Endodermal cell (in vitro differentiated cells): ENCODE measurements around the gene LAMTOR4. TPM values are rescaled to one million over a fixed set of nuclear protein-coding genes. Genes with fewer than 3 reads are reported as not detected.
A peak's percentile ranks its signal among the peaks of the same experiment; 100 is the strongest.

ENCODE experiments used
- DNase-seq: peaks from one replicate; pipeline ENCODE4 v3.0.0-alpha.2; 2017
- H3K27ac ChIP-seq: 2 replicates; pipeline ENCODE4 v1.5.1; 2013; ENCODE audit warnings: mild to moderate bottlenecking, low read depth, low read length, moderate library complexity
- H3K27me3 ChIP-seq: 2 replicates; pipeline ENCODE4 v1.6.1; 2013; ENCODE audit warnings: mild to moderate bottlenecking, low read length, moderate library complexity; ENCODE audit not compliant: insufficient read depth, control insufficient read depth, poor library complexity, severe bottlenecking
- H3K36me3 ChIP-seq: 2 replicates; pipeline ENCODE4 v1.7.0; 2013; ENCODE audit warnings: mild to moderate bottlenecking, low read length, moderate library complexity; ENCODE audit not compliant: control insufficient read depth, insufficient read depth
- H3K4me1 ChIP-seq: one replicate; pipeline ENCODE4 v1.7.0; 2013; ENCODE audit warnings: low read length; ENCODE audit not compliant: control insufficient read depth, insufficient read depth
- H3K4me3 ChIP-seq: 2 replicates; pipeline ENCODE4 v1.5.1; 2013; ENCODE audit warnings: mild to moderate bottlenecking, low read length, moderate library complexity
- H3K9ac ChIP-seq: 2 replicates; pipeline ENCODE4 v1.6.1; 2013; ENCODE audit warnings: mild to moderate bottlenecking, low read length, moderate library complexity; ENCODE audit not compliant: poor library complexity, severe bottlenecking; ENCODE audit errors: extremely low read depth
- H3K9me3 ChIP-seq: 2 replicates; pipeline ENCODE4 v1.6.1; 2013; ENCODE audit warnings: mild to moderate bottlenecking, low read length, moderate library complexity; ENCODE audit not compliant: control insufficient read depth
- H3K27ac Mint-ChIP-seq: 2 replicates; pipeline ENCODE4 v1.8.0; 2020; ENCODE audit warnings: mixed read lengths
- H3K27me3 Mint-ChIP-seq: 2 replicates; pipeline ENCODE4 v1.8.0; 2021; ENCODE audit warnings: mild to moderate bottlenecking, mixed read lengths; ENCODE audit not compliant: insufficient read depth
- H3K36me3 Mint-ChIP-seq: 2 replicates; pipeline ENCODE4 v1.8.0; 2020; ENCODE audit warnings: low read depth, mixed read lengths
- H3K4me1 Mint-ChIP-seq: 2 replicates; pipeline ENCODE4 v1.8.0; 2020; ENCODE audit warnings: mixed read lengths
- H3K4me3 Mint-ChIP-seq: 2 replicates; pipeline ENCODE4 v1.8.0; 2020; ENCODE audit warnings: mild to moderate bottlenecking, moderate library complexity, mixed read lengths
- H3K9me3 Mint-ChIP-seq: 2 replicates; pipeline ENCODE4 v1.8.0; 2020; ENCODE audit warnings: mild to moderate bottlenecking, mixed read lengths
- CTCF ChIP-seq: fragments of 200-600 bp; sonication (generic); conservative IDR thresholded peaks from 2 replicates; pipeline ENCODE4 v1.5.0; 2021; ENCODE audit warnings: antibody characterized with exemption, mild to moderate bottlenecking
- WGBS, 2 experiments: methylation state at CpG; one replicate each; pipeline versions ENCODE4 v1.1.5 to v1.1.7; 2013; ENCODE audit warnings: missing lambda C conversion rate in 2 of 2, mixed read lengths in 1 of 2; ENCODE audit not compliant: insufficient coverage in 1 of 2, insufficient read length in 1 of 2; 5-methylcytosine and 5-hydroxymethylcytosine counted together
- total RNA-seq, 2 donors: library from RNA; stranded (reverse); fragmentation: NEBNext Ultra II Directional in 1 of 2; extraction: Animal tissue kit (Norgen Biotek cat#: 25700) in 1 of 2; gene quantifications; 2 replicates in 1 of 2; 3 replicates in 1 of 2; pipeline ENCODE4 v1.2.1, GENCODE V29; 2021

The LAMTOR4 gene
- total RNA-seq, 2 donors from 2014 or later: 155 to 188 TPM

DNA sequence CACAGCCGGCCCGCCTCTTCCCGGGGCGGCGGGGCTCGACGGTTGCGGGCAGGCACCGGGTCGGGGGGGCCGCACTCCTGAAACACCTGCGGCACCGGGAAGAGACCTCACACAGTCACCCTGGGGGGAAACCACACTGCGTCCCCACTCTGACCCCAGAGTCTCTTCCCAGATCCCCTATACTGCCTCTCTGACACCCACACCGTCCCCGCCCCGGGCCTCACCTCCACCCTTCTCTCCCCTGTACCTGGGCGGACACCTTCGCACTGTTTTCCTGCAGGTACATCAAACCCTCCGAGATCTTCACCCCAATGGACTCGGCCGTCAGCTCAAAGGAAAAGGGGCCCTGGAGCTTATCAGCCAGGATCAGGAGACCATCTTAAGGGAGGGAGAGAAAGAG lies 23.1 kb downstream of the LAMTOR4 start:
- peak; percentile 69 for DNase-seq
- Mint-ChIP-seq H3K4me1 (peaks cover 42% of the 10 kb centered on the region), H3K9me3 (no peaks in the 10 kb centered on the region), H3K4me3 (peak overlapping the region; percentile 41), H3K27ac (no peak overlapping the region), H3K27me3 (peaks cover 23% of the 10 kb centered on the region), H3K36me3 (peaks cover 20% of the 10 kb centered on the region)
- Histone ChIP-seq H3K27ac (no peak overlapping the region), H3K36me3 (no peaks in the 10 kb centered on the region), H3K9me3 (no peaks in the 10 kb centered on the region), H3K4me3 (no peak overlapping the region), H3K27me3 (no peaks in the 10 kb centered on the region), H3K4me1 (peaks cover 8% of the 10 kb centered on the region), H3K9ac (no peak overlapping the region)
- WGBS, 2 experiments: 53 to 89% methylated on average over 3 to 22 of the region's 22 CpGs
- no peak for TF ChIP-seq CTCF

DNA sequence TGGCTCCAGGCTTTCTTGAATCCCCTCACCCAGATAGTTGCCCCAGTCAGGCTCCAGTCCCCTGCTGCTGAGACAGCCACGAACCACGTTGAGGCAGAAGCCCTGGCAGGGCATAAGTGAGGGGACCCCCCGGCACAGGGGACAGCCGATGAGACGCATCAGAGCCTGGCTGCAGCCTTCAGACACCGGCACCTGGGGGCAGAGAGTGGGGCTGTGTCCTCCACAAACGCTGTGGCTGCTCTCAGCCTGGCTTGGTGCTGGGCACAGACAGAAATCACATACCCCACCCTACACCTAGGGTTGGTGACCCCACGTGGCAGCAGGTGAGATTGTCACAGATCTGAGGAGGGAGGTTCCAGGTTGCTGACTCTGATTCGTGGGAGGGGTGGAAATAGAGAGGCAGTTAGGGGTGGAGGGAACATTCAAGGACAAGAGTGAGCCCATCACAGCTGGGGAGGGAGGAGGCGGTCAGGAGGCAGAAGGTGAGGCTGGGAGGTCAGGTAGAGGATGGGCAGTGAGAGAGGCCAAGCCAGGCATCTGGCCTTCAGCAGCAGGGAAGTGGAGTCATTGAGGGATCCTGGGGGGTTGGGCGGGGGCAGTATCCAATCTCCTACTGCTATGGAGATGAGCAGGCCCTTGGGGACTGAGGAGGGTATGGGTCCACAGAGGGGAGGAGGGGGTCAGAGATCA lies 25.2 kb downstream of the LAMTOR4 start:
- H3K4me1 ChIP-seq: no peaks in the 10 kb centered on the region
- H3K27ac Mint-ChIP-seq: no peak overlapping the region
- no peak overlapping the region for H3K4me3 ChIP-seq
- WGBS, 2 experiments: 92 to 93% methylated on average over 7 to 11 of the region's 11 CpGs
- DNase-seq: peak; percentile 55
- H3K27me3 ChIP-seq: no peaks in the 10 kb centered on the region
- no peaks in the 10 kb centered on the region for H3K9me3 ChIP-seq
- no peak for TF ChIP-seq CTCF
- H3K27ac ChIP-seq: no peak overlapping the region
- H3K36me3 ChIP-seq: no peaks in the 10 kb centered on the region
- H3K4me3 Mint-ChIP-seq: no peak overlapping the region
- H3K36me3 Mint-ChIP-seq: peaks cover 20% of the 10 kb centered on the region
- H3K27me3 Mint-ChIP-seq: peaks cover 28% of the 10 kb centered on the region
- H3K9me3 Mint-ChIP-seq: no peaks in the 10 kb centered on the region
- peaks cover 21% of the 10 kb centered on the region for H3K4me1 Mint-ChIP-seq
- H3K9ac ChIP-seq: no peak overlapping the region

DNA sequence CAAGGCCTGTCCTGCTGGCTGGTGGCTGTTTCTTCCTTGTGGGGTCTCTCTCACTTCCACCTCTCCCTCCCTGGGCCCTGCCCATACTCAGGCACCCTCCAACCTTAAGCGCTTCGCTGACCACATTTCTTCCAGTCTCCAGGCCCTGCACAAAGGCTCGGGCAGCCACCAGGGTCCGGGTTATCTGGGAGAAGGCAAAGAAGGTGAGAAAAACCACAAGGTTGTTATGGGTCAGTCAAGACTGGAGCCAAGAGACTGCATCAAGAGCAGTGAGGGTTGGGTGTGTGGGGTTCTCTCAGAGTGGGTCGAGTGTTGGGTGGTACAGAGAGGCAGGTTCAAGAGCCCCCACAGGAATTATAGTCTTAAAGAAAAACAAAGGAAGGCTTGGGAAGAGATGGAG lies 25.9 kb downstream of the LAMTOR4 start:
- WGBS, 2 experiments: 97 to 100% methylated on average over 4 to 5 of the region's 5 CpGs

More for the DNA sequence above, 25.9 kb downstream of the LAMTOR4 start:
- Histone ChIP-seq H3K9ac (no peak overlapping the region), H3K36me3 (no peaks in the 10 kb centered on the region), H3K27ac (no peak overlapping the region), H3K4me1 (no peaks in the 10 kb centered on the region), H3K27me3 (no peaks in the 10 kb centered on the region), H3K4me3 (no peak overlapping the region), H3K9me3 (no peaks in the 10 kb centered on the region)
- Mint-ChIP-seq H3K9me3 (no peaks in the 10 kb centered on the region), H3K27ac (no peak overlapping the region), H3K4me1 (peaks cover 18% of the 10 kb centered on the region), H3K27me3 (peaks cover 34% of the 10 kb centered on the region), H3K36me3 (peaks cover 20% of the 10 kb centered on the region), H3K4me3 (peak overlapping the region; percentile 6)
- TF ChIP-seq CTCF: no peak
- no peak for DNase-seq
